Measurements from ENCODE around the gene AKAP10.
"Not testable (repeated sequence)": the region's sequence is repeated elsewhere in the genome, so short reads cannot be mapped to it uniquely, and the experiment has no call there.

DNA sequence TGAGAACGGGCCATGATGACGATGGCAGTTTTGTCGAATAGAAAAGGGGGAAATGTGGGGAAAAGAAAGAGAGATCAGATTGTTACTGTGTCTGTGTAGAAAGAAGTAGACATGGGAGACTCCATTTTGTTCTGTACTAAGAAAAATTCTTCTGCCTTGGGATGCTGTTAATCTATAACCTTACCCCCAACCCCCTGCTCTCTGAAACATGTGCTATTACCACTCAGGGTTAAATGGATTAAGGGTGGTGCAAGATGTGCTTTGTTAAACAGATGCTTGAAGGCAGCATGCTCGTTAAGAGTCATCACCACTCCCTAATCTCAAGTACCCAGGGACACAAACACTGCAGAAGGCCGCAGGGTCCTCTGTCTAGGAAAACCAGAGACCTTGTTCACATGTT lies 26.2 kb downstream of the AKAP10 start:
- TF ChIP-seq, protein P1, sequence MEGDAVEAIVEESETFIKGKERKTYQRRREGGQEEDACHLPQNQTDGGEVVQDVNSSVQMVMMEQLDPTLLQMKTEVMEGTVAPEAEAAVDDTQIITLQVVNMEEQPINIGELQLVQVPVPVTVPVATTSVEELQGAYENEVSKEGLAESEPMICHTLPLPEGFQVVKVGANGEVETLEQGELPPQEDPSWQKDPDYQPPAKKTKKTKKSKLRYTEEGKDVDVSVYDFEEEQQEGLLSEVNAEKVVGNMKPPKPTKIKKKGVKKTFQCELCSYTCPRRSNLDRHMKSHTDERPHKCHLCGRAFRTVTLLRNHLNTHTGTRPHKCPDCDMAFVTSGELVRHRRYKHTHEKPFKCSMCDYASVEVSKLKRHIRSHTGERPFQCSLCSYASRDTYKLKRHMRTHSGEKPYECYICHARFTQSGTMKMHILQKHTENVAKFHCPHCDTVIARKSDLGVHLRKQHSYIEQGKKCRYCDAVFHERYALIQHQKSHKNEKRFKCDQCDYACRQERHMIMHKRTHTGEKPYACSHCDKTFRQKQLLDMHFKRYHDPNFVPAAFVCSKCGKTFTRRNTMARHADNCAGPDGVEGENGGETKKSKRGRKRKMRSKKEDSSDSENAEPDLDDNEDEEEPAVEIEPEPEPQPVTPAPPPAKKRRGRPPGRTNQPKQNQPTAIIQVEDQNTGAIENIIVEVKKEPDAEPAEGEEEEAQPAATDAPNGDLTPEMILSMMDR (conservative IDR thresholded peaks at IDR 0.05; ENCODE audit: low read length), result not testable (repeated sequence)
- TF ChIP-seq EZH2phosphoT487 (IDR thresholded peaks at IDR 0.05; ENCODE audit: borderline replicate concordance), result not testable (repeated sequence)
